Liver (tissue), 3 donors: ENCODE results near the gene SLX4IP.

Experiments used
- CTCF ChIP-seq: fragments of 150-350 bp; IDR thresholded peaks from 2 replicates; pipeline ENCODE4 v1.5.1; 2017; ENCODE audit warnings: improper control_type of control experiment, low read depth, low read length; ENCODE audit not compliant: missing input control
- FOXA1 ChIP-seq: IDR thresholded peaks from 2 replicates; pipeline ENCODE4 v1.6.1; 2016; ENCODE audit warnings: antibody characterized with exemption
- FOXA2 ChIP-seq: IDR thresholded peaks from 2 replicates; pipeline ENCODE4 v1.6.1; 2016; ENCODE audit warnings: antibody characterized with exemption
- HNF4A ChIP-seq, 2 donors: conservative IDR thresholded peaks; 2 replicates each; pipeline ENCODE4 v1.6.1; 2016; ENCODE audit warnings: antibody characterized with exemption in 2 of 2, mild to moderate bottlenecking in 2 of 2
- JUND ChIP-seq, 2 donors: IDR thresholded peaks; 2 replicates each; pipeline ENCODE4 v1.6.1; 2016; ENCODE audit warnings: antibody characterized with exemption in 2 of 2
- RAD21 ChIP-seq, 2 donors: IDR thresholded peaks; 2 replicates each; pipeline ENCODE4 v1.6.1; 2016; ENCODE audit warnings: antibody characterized with exemption in 2 of 2, mild to moderate bottlenecking in 2 of 2
- REST ChIP-seq: IDR thresholded peaks from 2 replicates; pipeline ENCODE4 v1.6.1; 2016; ENCODE audit warnings: antibody characterized with exemption, mild to moderate bottlenecking
- RXRA ChIP-seq, 2 donors: IDR thresholded peaks; 2 replicates each; pipeline ENCODE4 v1.6.1; 2017 to 2018; ENCODE audit warnings: antibody characterized with exemption in 2 of 2, mild to moderate bottlenecking in 1 of 2
- SP1 ChIP-seq: IDR thresholded peaks from 2 replicates; pipeline ENCODE4 v1.6.1; 2018; ENCODE audit warnings: antibody characterized with exemption, mild to moderate bottlenecking
- YY1 ChIP-seq: IDR thresholded peaks from 2 replicates; pipeline ENCODE4 v1.6.1; 2016; ENCODE audit warnings: antibody characterized with exemption, mild to moderate bottlenecking
- TF ChIP-seq, protein P1 (sequence below): IDR thresholded peaks from 2 replicates; pipeline ENCODE4 v1.6.1; 2016; ENCODE audit warnings: antibody characterized with exemption
- TF ChIP-seq, protein P2 (sequence below): IDR thresholded peaks from 2 replicates; pipeline ENCODE4 v1.6.1; 2016; ENCODE audit warnings: antibody characterized with exemption
- donor health status: healthy.
- donor health status: healthy.

DNA sequence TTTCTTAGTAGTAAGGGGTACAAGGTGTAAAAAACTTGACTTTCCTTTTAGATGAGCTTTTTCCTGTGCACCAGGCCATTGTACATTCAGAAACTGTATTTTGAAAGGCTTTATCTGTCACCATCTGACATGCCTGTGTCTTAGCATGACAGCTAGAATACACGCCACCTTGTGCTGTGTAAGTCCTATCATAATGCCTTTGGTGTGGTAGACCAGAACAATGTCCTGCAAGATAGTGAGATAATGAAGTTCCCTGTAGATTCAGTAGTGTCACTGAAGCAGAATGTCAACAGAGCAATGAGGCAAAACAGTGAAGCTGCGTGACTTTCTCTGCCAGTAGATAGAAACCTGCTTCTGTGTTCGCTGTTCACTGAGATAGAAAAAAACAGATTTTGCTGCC, 132.9 kb downstream of the SLX4IP start:
- TF ChIP-seq RXRA (IDR thresholded peaks at IDR 0.05) (no peak), YY1 (no peak), SP1 (no peak), CTCF (no peak), JUND (IDR thresholded peaks at IDR 0.05) (no peak), REST (no peak), RAD21 (IDR thresholded peaks at IDR 0.05) (no peak), HNF4A (conservative IDR thresholded peaks at IDR 0.05) (no peak), FOXA1 (no peak), FOXA2 (no peak)
- TF ChIP-seq, protein P1, sequence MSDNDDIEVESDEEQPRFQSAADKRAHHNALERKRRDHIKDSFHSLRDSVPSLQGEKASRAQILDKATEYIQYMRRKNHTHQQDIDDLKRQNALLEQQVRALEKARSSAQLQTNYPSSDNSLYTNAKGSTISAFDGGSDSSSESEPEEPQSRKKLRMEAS: no peak
- TF ChIP-seq, protein P2, sequence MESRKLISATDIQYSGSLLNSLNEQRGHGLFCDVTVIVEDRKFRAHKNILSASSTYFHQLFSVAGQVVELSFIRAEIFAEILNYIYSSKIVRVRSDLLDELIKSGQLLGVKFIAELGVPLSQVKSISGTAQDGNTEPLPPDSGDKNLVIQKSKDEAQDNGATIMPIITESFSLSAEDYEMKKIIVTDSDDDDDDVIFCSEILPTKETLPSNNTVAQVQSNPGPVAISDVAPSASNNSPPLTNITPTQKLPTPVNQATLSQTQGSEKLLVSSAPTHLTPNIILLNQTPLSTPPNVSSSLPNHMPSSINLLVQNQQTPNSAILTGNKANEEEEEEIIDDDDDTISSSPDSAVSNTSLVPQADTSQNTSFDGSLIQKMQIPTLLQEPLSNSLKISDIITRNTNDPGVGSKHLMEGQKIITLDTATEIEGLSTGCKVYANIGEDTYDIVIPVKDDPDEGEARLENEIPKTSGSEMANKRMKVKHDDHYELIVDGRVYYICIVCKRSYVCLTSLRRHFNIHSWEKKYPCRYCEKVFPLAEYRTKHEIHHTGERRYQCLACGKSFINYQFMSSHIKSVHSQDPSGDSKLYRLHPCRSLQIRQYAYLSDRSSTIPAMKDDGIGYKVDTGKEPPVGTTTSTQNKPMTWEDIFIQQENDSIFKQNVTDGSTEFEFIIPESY: no peak
